Left lung (tissue), 10 donors: ENCODE data around the gene SRPK2. TPM values are rescaled to one million over a fixed set of nuclear protein-coding genes. Genes with fewer than 3 reads are reported as not detected.

Experiments used
- ATAC-seq: fragments of 200-7000 bp; cut with Tn5 transposase; one replicate; pipeline ENCODE4 v1.9.1; 2020; ENCODE audit warnings: moderate library complexity
- DNase-seq, 4 donors: peaks; one replicate each; pipeline ENCODE4 v3.0.0-alpha.2; 2013 to 2020
- H3K27ac ChIP-seq, 2 donors: fragments of 200-600 bp; sonication (generic) in 1 of 2; one replicate each; pipeline versions ENCODE4 v1.5.0 to v1.8.0; 2020 to 2021
- H3K27me3 ChIP-seq, 2 donors: fragments of 200-600 bp; sonication (generic) in 1 of 2; one replicate each; pipeline versions ENCODE4 v1.5.0 to v1.8.0; 2020 to 2021
- H3K36me3 ChIP-seq, 2 donors: fragments of 200-600 bp; sonication (generic) in 1 of 2; one replicate each; pipeline versions ENCODE4 v1.5.0 to v1.8.0; 2020 to 2021
- H3K4me1 ChIP-seq, 2 donors: fragments of 200-600 bp; one replicate each; pipeline ENCODE4 v1.8.0; 2021
- H3K4me3 ChIP-seq, 2 donors: fragments of 200-600 bp; sonication (generic) in 1 of 2; one replicate each; pipeline versions ENCODE4 v1.5.0 to v1.8.0; 2020 to 2021; ENCODE audit warnings: mild to moderate bottlenecking in 1 of 2
- H3K9me3 ChIP-seq, 2 donors: fragments of 200-600 bp; sonication (generic) in 1 of 2; one replicate each; pipeline versions ENCODE4 v1.5.0 to v1.8.0; 2020 to 2021
- intact Hi-C, 2 donors: fragments of 100-400 bp; cut with DNase I; formaldehyde crosslinking; loops; one replicate each; pipeline versions ENCODE4 v1.11.2 to v1.14.2; 2022
- polyA plus RNA-seq, 6 donors: library from polyadenylated mRNA; unstranded; fragments of 120-200 nt; gene quantifications; one replicate each; pipeline ENCODE4 v1.2.1, GENCODE V29; 2013; ENCODE audit not compliant: insufficient read length in 6 of 6
- total RNA-seq, 2 donors: library from RNA; stranded (reverse); fragmentation: NEBNext Ultra II Directional; extraction: Animal tissue kit (Norgen Biotek cat#: 25700); gene quantifications; one replicate each; pipeline ENCODE4 v1.2.1, GENCODE V29; 2021
- TF ChIP-seq, protein P1 (sequence below), 2 donors: fragments of 200-600 bp; sonication (generic) in 1 of 2; IDR thresholded peaks; one replicate each; pipeline versions ENCODE4 v1.5.0 to v1.8.0; 2021; ENCODE audit warnings: antibody characterized with exemption in 2 of 2
- donor health status: DM: no; HTN: yes; CAD: no.
- donor health status: DM: no; HTN: no; CAD: no.

The SRPK2 gene
- total and polyA plus RNA-seq, 8 donors, result 42.9 to 63.4 (median 52.1) TPM

DNA sequence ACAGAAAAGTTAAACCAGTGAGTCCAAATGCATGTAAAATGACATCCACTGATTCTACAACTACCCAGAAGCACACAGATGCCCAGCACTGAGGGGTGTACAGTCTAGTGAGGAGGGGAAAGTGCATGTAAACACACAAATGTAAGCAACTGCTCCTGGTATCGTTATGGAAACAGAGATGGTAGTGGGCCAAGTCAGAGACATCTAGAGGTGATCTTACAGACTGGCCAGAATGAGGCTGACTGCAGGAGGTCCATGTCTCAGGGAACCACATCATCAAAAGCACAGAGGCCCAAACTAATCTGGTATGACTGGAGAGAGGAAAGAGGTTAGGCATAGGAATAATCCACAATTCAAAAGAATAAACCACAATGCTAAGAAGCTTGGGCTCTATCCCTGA, 176.5 kb downstream of the SRPK2 start:
- Histone ChIP-seq H3K4me1 (peaks cover 11 to 26% of the 10 kb centered on the region in 2 donors), H3K9me3 (no peaks in the 10 kb centered on the region), H3K27ac (peak overlapping the region in 1 of 2 donors; percentile 9), H3K27me3 (no peaks in the 10 kb centered on the region), H3K4me3 (no peak overlapping the region), H3K36me3 (no peaks in the 10 kb centered on the region)
- ATAC-seq (no peak), DNase-seq (no peak)
- intact Hi-C loops, result no loop called here
- TF ChIP-seq, protein P1, sequence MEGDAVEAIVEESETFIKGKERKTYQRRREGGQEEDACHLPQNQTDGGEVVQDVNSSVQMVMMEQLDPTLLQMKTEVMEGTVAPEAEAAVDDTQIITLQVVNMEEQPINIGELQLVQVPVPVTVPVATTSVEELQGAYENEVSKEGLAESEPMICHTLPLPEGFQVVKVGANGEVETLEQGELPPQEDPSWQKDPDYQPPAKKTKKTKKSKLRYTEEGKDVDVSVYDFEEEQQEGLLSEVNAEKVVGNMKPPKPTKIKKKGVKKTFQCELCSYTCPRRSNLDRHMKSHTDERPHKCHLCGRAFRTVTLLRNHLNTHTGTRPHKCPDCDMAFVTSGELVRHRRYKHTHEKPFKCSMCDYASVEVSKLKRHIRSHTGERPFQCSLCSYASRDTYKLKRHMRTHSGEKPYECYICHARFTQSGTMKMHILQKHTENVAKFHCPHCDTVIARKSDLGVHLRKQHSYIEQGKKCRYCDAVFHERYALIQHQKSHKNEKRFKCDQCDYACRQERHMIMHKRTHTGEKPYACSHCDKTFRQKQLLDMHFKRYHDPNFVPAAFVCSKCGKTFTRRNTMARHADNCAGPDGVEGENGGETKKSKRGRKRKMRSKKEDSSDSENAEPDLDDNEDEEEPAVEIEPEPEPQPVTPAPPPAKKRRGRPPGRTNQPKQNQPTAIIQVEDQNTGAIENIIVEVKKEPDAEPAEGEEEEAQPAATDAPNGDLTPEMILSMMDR (IDR thresholded peaks at IDR 0.05), result no peak

DNA sequence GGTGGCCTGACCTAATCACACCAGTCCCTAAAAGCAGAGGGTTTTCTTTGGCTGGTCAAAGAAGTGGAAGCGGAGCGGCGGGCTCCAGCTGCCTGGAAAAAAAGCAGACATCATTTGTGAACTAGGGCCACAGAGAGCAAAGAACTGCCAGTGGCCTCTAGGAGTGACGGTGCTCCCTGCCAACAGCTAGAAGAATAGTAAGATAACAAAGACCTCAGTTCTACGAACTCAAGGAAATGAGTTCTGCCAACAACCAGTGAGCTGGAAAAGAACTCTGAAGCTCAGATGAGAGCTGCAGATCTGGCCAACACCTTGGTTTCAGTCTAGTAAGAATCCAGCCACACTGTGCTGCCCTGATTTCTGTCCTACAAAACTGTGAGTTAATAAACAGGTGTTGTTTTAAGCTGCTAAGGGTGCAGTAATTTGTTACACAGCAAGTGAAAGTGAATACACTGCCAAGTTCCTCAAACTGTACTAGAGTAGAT, 178.0 kb downstream of the SRPK2 start:
- DNase-seq (no peak), ATAC-seq (peak; percentile 28)
- peak overlapping the region in 1 of 2 donors; percentile 21 for H3K27ac ChIP-seq
- no peaks in the 10 kb centered on the region for H3K9me3 ChIP-seq
- peaks cover 11 to 26% of the 10 kb centered on the region in 2 donors for H3K4me1 ChIP-seq
- H3K36me3 ChIP-seq, result no peaks in the 10 kb centered on the region
- TF ChIP-seq, protein P1 (IDR thresholded peaks at IDR 0.05), result no peak
- intact Hi-C loops, result no loop called here
- H3K27me3 ChIP-seq, result no peaks in the 10 kb centered on the region
- H3K4me3 ChIP-seq, result no peak overlapping the region

DNA sequence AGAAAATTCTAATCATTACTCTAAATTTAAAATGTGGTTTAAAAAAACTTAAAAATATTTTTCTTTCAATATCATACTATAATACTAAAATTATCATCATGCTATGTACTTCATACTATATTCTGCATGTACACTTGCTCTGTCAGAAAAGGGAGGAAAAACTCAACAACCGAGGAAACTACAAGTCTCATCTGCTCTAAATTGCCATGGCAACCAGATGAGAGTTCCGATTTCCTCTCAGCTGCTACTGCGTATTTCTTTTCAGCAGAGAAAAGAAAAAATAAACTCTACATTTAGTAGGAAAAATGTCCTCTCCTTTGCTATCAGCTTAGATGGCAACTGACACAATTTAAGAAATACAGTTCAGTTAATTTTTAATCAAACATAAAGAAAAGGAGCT, 178.9 kb downstream of the SRPK2 start:
- ATAC-seq (no peak), DNase-seq (peak in 1 of 4 donors; percentile 32)

DNA sequence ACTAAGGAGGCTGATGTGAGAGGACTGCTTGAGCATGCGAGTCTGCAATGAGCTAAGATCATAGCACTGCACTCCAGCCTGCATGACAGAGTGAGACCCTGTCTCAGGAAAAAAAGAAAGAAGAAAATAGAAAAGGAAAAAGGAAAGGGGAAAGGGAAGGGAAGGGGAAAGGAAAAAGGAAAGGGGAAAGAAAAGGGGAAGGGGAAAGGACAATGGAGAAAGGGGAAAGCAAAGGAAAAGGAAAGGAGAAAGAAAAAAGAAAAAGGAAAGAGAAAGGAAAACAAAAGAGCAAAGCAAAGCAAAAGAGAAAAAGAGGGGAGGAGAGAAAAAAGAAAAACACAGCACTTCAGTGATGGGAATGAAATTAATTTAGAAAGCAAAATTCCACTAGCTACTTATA, 179.3 kb downstream of the SRPK2 start:
- Histone ChIP-seq H3K9me3 (no peaks in the 10 kb centered on the region), H3K4me3 (no peak overlapping the region), H3K4me1 (peaks cover 11 to 26% of the 10 kb centered on the region in 2 donors), H3K27ac (no peak overlapping the region), H3K27me3 (no peaks in the 10 kb centered on the region), H3K36me3 (no peaks in the 10 kb centered on the region)
- TF ChIP-seq, protein P1 (IDR thresholded peaks at IDR 0.05), result no peak
- intact Hi-C loops, result no loop called here
- DNase-seq (no peak), ATAC-seq (no peak)

More for the DNA sequence above, 178.9 kb downstream of the SRPK2 start:
- TF ChIP-seq, protein P1 (IDR thresholded peaks at IDR 0.05), result no peak
- H3K4me1 ChIP-seq, result peaks cover 11 to 26% of the 10 kb centered on the region in 2 donors
- H3K27me3 ChIP-seq, result no peaks in the 10 kb centered on the region
- no peak overlapping the region for H3K4me3 ChIP-seq
- no peaks in the 10 kb centered on the region for H3K9me3 ChIP-seq
- intact Hi-C loops, result no loop called here
- no peak overlapping the region for H3K27ac ChIP-seq
- H3K36me3 ChIP-seq, result no peaks in the 10 kb centered on the region

DNA sequence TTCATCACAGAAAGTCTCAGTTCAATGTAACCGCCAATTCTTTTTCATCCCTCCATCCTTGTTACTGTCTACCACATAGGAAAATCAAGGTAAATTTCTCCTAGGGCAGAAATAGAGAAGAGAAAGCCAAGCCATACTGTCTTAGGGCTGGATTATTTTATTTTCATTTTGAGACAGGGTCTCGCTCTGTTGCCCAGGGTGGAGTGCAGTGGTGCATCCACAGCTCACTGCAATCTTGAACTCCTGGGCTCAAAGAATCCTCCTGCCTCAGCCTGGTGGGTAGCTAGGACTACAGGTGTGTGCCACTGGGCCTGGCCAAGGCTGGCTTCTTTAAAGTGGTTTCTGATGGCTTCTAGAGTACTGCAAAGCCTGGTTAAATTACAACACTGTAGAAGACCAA, 181.7 kb downstream of the SRPK2 start:
- H3K4me3 ChIP-seq, result no peak overlapping the region
- no peaks in the 10 kb centered on the region for H3K9me3 ChIP-seq
- TF ChIP-seq, protein P1 (IDR thresholded peaks at IDR 0.05), result no peak
- no peak overlapping the region for H3K27ac ChIP-seq
- intact Hi-C loops, result no loop called here
- H3K36me3 ChIP-seq, result peaks cover 0 to 12% of the 10 kb centered on the region in 2 donors
- ATAC-seq (no peak), DNase-seq (no peak)
- H3K27me3 ChIP-seq, result no peaks in the 10 kb centered on the region
- peaks cover 11 to 17% of the 10 kb centered on the region in 2 donors for H3K4me1 ChIP-seq
